HepG2 (cell line): ENCODE results near the gene DAB2IP. TPM values are rescaled to one million over a fixed set of nuclear protein-coding genes. Genes with fewer than 3 reads are reported as not detected.
A peak's percentile ranks its signal among the peaks of the same experiment; 100 is the strongest.

ENCODE experiments used
- ATM ChIP-seq: fragments of 450-650 bp; IDR thresholded peaks from 2 replicates; pipeline ENCODE4 v1.7.1; 2017; ENCODE audit warnings: mild to moderate bottlenecking, borderline replicate concordance
- FOXA3 ChIP-seq: IDR thresholded peaks from 2 replicates; pipeline ENCODE4 v1.6.1; 2016; ENCODE audit warnings: missing genetic modification reagents, missing compliant biosample characterization
- FOXC1 ChIP-seq: sonication (generic); formaldehyde crosslinking; IDR thresholded peaks from 2 replicates; pipeline ENCODE4 v1.8.0; 2022; ENCODE audit warnings: mild to moderate bottlenecking, missing genetic modification reagents, borderline replicate concordance
- KDM3A ChIP-seq: IDR thresholded peaks from 2 replicates; pipeline ENCODE4 v1.6.1; 2018; ENCODE audit warnings: low read depth, missing compliant biosample characterization
- KLF12 ChIP-seq: sonication (generic); formaldehyde crosslinking; IDR thresholded peaks from 2 replicates; pipeline ENCODE4 v1.4.0; 2020; ENCODE audit warnings: missing genetic modification reagents, borderline replicate concordance
- KLF15 ChIP-seq: sonication (generic); formaldehyde crosslinking; IDR thresholded peaks from 2 replicates; pipeline ENCODE4 v1.8.1; 2023; ENCODE audit warnings: borderline replicate concordance, mild to moderate bottlenecking, inconsistent platforms, missing genetic modification reagents, mixed read lengths
- MEIS2 ChIP-seq: sonication (generic); formaldehyde crosslinking; IDR thresholded peaks from 2 replicates; pipeline ENCODE4 v1.9.0; 2021; ENCODE audit warnings: mild to moderate bottlenecking, missing genetic modification reagents
- MXI1 ChIP-seq: IDR thresholded peaks from 3 replicates; pipeline ENCODE4 v1.6.1; 2012; ENCODE audit warnings: low read depth, low read length, inconsistent platforms, borderline replicate concordance
- PAWR ChIP-seq: sonication (generic); formaldehyde crosslinking; IDR thresholded peaks from 2 replicates; pipeline ENCODE4 v1.4.0; 2020; ENCODE audit warnings: missing genetic modification reagents, mild to moderate bottlenecking, borderline replicate concordance
- PRMT3 ChIP-seq: sonication (generic); formaldehyde crosslinking; IDR thresholded peaks from 2 replicates; pipeline ENCODE4 v1.8.1; 2022; ENCODE audit warnings: low read depth, mild to moderate bottlenecking, moderate library complexity, missing genetic modification reagents, borderline replicate concordance
- SP5 ChIP-seq: IDR thresholded peaks from 2 replicates; pipeline ENCODE4 v1.6.1; 2016; ENCODE audit warnings: low read depth, borderline replicate concordance
- TBL1XR1 ChIP-seq: fragments of 150-350 bp; IDR thresholded peaks from 2 replicates; pipeline ENCODE4 v1.6.1; 2014; ENCODE audit warnings: borderline replicate concordance, low read length; ENCODE audit not compliant: partially characterized antibody
- ZBTB7B ChIP-seq: sonication (generic); formaldehyde crosslinking; IDR thresholded peaks from 2 replicates; pipeline ENCODE4 v1.4.0; 2020; ENCODE audit warnings: missing genetic modification reagents
- ZMYM3 ChIP-seq: sonication (generic); formaldehyde crosslinking; IDR thresholded peaks from 2 replicates; pipeline ENCODE4 v1.5.1; 2020; ENCODE audit warnings: mild to moderate bottlenecking, missing genetic modification reagents
- ZNF383 ChIP-seq: sonication (generic); formaldehyde crosslinking; IDR thresholded peaks from 2 replicates; pipeline ENCODE4 v1.4.0; 2020; ENCODE audit warnings: missing genetic modification reagents, mild to moderate bottlenecking, borderline replicate concordance
- ZNF451 ChIP-seq: sonication (generic); formaldehyde crosslinking; IDR thresholded peaks from 2 replicates; pipeline ENCODE4 v1.5.0; 2020; ENCODE audit warnings: mild to moderate bottlenecking, missing genetic modification reagents
- ZNF577 ChIP-seq: sonication (generic); formaldehyde crosslinking; IDR thresholded peaks from 2 replicates; pipeline ENCODE4 v1.4.0; 2020; ENCODE audit warnings: mild to moderate bottlenecking, low read depth, missing genetic modification reagents, borderline replicate concordance
- ZNF776 ChIP-seq: sonication (generic); formaldehyde crosslinking; IDR thresholded peaks from 2 replicates; pipeline ENCODE4 v1.4.0; 2020; ENCODE audit warnings: mild to moderate bottlenecking, missing genetic modification reagents
- polyA plus RNA-seq, 8 experiments: library from polyadenylated mRNA; depleted of rRNA in 3 of 8; stranded (reverse) in 7 of 8; unstranded in 1 of 8; fragments of >200 nt; fragmentation: Illumina TruSeq in 4 of 8; extraction: Trizol in 4 of 8; gene quantifications; 2 replicates each; pipeline versions ENCODE4 v1.2.1 to v1.2.3, GENCODE V29; 2011 to 2016; ENCODE audit warnings: low read depth in 4 of 8, missing spikeins in 1 of 8, mixed read lengths in 1 of 8; ENCODE audit not compliant: insufficient read depth in 1 of 8
- total RNA-seq, 5 experiments: library from RNA; depleted of rRNA; stranded (reverse); fragments of >200 nt; fragmentation: Illumina TruSeq; extraction: Trizol; gene quantifications; 2 replicates each; pipeline ENCODE4 v1.2.3, GENCODE V29; 2016; ENCODE audit warnings: low read depth in 1 of 5
- TF ChIP-seq, protein P1 (sequence below): sonication (generic); formaldehyde crosslinking; IDR thresholded peaks from 2 replicates; pipeline ENCODE4 v1.5.1; 2020; ENCODE audit warnings: missing genetic modification reagents, mild to moderate bottlenecking, borderline replicate concordance
- TF ChIP-seq, protein P2 (sequence below): sonication (generic); formaldehyde crosslinking; IDR thresholded peaks from 2 replicates; pipeline ENCODE4 v1.4.0; 2020; ENCODE audit warnings: missing genetic modification reagents, borderline replicate concordance

The DAB2IP gene
- total and polyA plus RNA-seq, 2 of the 13 experiments (the other 11 are each of a cell fraction or from before 2014, with no cell fraction given): 25.3 to 37.9 TPM

DNA sequence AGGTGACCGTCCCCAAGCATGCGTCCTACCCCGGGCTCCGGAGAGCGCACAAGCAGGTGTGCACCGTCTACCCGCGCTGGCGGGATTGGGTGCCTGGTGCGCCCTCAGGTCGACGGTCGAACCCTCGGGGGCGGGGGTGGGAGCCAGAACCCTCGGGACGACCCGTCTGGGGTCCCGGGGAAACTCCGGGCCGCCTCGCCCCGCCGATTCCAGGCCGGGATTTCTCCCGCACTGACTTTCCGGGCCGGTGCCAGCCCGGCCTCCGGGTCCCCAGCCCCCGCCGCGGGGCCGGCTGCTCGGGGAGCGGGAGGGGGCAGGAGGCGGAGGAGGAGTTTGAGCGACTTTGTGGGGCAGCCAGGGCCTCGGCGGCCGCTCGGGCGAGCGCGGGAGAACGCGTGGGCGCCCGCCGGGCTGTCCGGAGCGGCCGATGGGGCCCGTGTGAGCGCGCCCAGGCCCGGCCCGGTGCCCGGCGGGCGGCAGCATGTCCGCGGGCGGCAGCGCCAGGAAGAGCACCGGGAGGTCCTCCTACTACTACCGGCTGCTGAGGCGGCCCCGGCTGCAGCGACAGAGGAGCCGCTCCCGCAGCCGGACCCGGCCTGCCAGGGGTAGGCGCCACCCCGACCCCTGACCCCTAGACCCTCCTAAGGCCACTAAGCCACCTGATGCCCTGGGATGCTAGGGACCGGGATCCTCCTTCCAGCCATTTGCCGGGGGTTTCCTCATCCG, at the start of gene DAB2IP (continued):
- TF ChIP-seq MEIS2 (CRISPR knock-in tag): no peak
- TF ChIP-seq ATM: no peak
- TF ChIP-seq, protein P1, sequence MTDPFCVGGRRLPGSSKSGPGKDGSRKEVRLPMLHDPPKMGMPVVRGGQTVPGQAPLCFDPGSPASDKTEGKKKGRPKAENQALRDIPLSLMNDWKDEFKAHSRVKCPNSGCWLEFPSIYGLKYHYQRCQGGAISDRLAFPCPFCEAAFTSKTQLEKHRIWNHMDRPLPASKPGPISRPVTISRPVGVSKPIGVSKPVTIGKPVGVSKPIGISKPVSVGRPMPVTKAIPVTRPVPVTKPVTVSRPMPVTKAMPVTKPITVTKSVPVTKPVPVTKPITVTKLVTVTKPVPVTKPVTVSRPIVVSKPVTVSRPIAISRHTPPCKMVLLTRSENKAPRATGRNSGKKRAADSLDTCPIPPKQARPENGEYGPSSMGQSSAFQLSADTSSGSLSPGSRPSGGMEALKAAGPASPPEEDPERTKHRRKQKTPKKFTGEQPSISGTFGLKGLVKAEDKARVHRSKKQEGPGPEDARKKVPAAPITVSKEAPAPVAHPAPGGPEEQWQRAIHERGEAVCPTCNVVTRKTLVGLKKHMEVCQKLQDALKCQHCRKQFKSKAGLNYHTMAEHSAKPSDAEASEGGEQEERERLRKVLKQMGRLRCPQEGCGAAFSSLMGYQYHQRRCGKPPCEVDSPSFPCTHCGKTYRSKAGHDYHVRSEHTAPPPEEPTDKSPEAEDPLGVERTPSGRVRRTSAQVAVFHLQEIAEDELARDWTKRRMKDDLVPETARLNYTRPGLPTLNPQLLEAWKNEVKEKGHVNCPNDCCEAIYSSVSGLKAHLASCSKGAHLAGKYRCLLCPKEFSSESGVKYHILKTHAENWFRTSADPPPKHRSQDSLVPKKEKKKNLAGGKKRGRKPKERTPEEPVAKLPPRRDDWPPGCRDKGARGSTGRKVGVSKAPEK (CRISPR knock-in tag): no peak
- no peak for TF ChIP-seq PAWR (CRISPR knock-in tag)
- no peak for TF ChIP-seq KLF15 (CRISPR knock-in tag)
- TF ChIP-seq, protein P2, sequence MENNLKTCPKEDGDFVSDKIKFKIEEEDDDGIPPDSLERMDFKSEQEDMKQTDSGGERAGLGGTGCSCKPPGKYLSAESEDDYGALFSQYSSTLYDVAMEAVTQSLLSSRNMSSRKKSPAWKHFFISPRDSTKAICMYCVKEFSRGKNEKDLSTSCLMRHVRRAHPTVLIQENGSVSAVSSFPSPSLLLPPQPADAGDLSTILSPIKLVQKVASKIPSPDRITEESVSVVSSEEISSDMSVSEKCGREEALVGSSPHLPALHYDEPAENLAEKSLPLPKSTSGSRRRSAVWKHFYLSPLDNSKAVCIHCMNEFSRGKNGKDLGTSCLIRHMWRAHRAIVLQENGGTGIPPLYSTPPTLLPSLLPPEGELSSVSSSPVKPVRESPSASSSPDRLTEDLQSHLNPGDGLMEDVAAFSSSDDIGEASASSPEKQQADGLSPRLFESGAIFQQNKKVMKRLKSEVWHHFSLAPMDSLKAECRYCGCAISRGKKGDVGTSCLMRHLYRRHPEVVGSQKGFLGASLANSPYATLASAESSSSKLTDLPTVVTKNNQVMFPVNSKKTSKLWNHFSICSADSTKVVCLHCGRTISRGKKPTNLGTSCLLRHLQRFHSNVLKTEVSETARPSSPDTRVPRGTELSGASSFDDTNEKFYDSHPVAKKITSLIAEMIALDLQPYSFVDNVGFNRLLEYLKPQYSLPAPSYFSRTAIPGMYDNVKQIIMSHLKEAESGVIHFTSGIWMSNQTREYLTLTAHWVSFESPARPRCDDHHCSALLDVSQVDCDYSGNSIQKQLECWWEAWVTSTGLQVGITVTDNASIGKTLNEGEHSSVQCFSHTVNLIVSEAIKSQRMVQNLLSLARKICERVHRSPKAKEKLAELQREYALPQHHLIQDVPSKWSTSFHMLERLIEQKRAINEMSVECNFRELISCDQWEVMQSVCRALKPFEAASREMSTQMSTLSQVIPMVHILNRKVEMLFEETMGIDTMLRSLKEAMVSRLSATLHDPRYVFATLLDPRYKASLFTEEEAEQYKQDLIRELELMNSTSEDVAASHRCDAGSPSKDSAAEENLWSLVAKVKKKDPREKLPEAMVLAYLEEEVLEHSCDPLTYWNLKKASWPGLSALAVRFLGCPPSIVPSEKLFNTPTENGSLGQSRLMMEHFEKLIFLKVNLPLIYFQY (CRISPR knock-in tag): peak; percentile 97; the same call in 1 of the 2 replicates
- TF ChIP-seq ZBTB7B (CRISPR knock-in tag): peak; percentile 42; the same call in 1 of the 2 replicates
- no peak for TF ChIP-seq MXI1
- no peak for TF ChIP-seq TBL1XR1
- peak; percentile 65; the same call in 1 of the 2 replicates for TF ChIP-seq ZMYM3 (CRISPR knock-in tag)
- TF ChIP-seq KLF12: peak; percentile 25; the same call in 1 of the 2 replicates
- 0 out of 2 replicates have a peak, but pooled peaks have one; percentile 49 for TF ChIP-seq PRMT3
- no peak for TF ChIP-seq ZNF451 (CRISPR knock-in tag)
- TF ChIP-seq ZNF577: 0 out of 2 replicates have a peak, but pooled peaks have one; percentile 12
- no peak for TF ChIP-seq FOXA3
- no peak for TF ChIP-seq ZNF776 (CRISPR knock-in tag)
- TF ChIP-seq ZNF383 (CRISPR knock-in tag): no peak
- TF ChIP-seq FOXC1 (CRISPR knock-in tag): peak; percentile 23; the same call in 1 of the 2 replicates
- peak; percentile 32; the same call in 1 of the 2 replicates for TF ChIP-seq SP5 (CRISPR knock-in tag)
- peak; percentile 77; the same call in 1 of the 2 replicates for TF ChIP-seq KDM3A
